ENCODE measurements around the gene ETV1. TPM values are rescaled to one million over a fixed set of nuclear protein-coding genes. Genes with fewer than 3 reads are reported as not detected.

ETV1 gene
- total RNA-seq, 1 experiment from 2014 or later, result 68.5 TPM

DNA sequence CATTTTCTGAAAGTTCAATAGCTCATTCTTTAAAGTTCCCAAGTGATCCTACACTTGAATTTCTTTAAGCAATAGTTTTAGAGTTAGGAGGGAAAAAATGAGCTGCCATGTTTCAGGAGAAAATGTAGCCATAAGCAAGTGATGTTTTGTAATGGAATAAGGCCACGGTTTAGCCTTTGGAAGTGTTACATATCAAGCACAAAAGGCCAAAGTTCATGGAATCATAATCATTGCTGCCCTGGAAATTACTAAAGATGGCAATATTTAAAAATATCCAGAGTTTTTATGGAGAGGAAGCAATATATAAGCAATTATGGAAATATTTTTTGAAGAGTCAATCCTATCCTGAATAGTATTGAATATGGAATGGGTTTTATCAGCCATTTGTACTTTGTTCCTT is 68.4 kb downstream of the ETV1 start:
- Histone ChIP-seq H3K79me2 (ENCODE audit: insufficient read depth, low read length) (no peaks in the 10 kb centered on the region; the same call in 1 of the 2 replicates), H2AK5ac (ENCODE audit: insufficient read length, low read length) (no peak overlapping the region), H4K5ac (ENCODE audit: insufficient read length, low read depth, low read length) (no peak overlapping the region), H4K20me1 (ENCODE audit: control insufficient read depth, insufficient read depth, insufficient read length) (no peaks in the 10 kb centered on the region), H3K23ac (ENCODE audit: insufficient read length, low read depth, low read length) (no peak overlapping the region), H4K8ac (replicated peaks; ENCODE audit: insufficient read length, low read depth, low read length) (no peak overlapping the region), H2BK12ac (ENCODE audit: insufficient read length, low read depth, low read length) (no peak overlapping the region), H3T11ph (ENCODE audit: low read length) (no peak overlapping the region), H3K27ac (ENCODE audit: insufficient read length, low read depth, low read length) (no peak overlapping the region), H2BK120ac (ENCODE audit: low read depth, low read length, poor library complexity, severe bottlenecking) (no peak overlapping the region), H4K91ac (ENCODE audit: insufficient read length, low read depth, low read length) (no peak overlapping the region), H2BK15ac (ENCODE audit: low read depth, low read length) (no peak overlapping the region), H3K9me3 (ENCODE audit: control insufficient read depth, low read depth, low read length) (no peaks in the 10 kb centered on the region), H3K9ac (ENCODE audit: extremely low read depth, insufficient read length, low read length) (no peak overlapping the region), H3K56ac (ENCODE audit: insufficient read length, low read depth, low read length) (no peak overlapping the region), H3K4me2 (ENCODE audit: insufficient read depth, insufficient read length, low read length) (no peak overlapping the region), H3K18ac (ENCODE audit: insufficient read length, low read depth, low read length) (no peak overlapping the region), H3K79me1 (ENCODE audit: insufficient read depth, low read depth, low read length, poor library complexity, severe bottlenecking) (no peaks in the 10 kb centered on the region), H2BK5ac (ENCODE audit: insufficient read length, low read length) (no peak overlapping the region), H2AFZ (ENCODE audit: low read length) (no peak overlapping the region), H3K27me3 (ENCODE audit: insufficient read depth, low read length) (no peaks in the 10 kb centered on the region), H3K23me2 (ENCODE audit: insufficient read length, low read depth, low read length, poor library complexity, severe bottlenecking) (no peaks in the 10 kb centered on the region), H2BK20ac (ENCODE audit: low read depth, low read length, poor library complexity, severe bottlenecking) (no peak overlapping the region), H3K4me1 (ENCODE audit: insufficient read depth, low read length) (no peaks in the 10 kb centered on the region), H3K14ac (ENCODE audit: insufficient read depth, low read length) (no peak overlapping the region), H3K4ac (ENCODE audit: low read depth, low read length) (no peak overlapping the region)
- Mint-ChIP-seq H3K36me3 (ENCODE audit: insufficient read depth in 1 of 3, low read depth in 3 of 3) (peaks cover 21 to 31% (median 22%) of the 10 kb centered on the region in 3 experiments), H3K27ac (no peak overlapping the region), H3K27me3 (ENCODE audit: low read depth) (no peaks in the 10 kb centered on the region), H3K4me3 (no peak overlapping the region), H3K4me1 (peaks cover 9 to 16% of the 10 kb centered on the region in 2 experiments), H3K9me3 (no peaks in the 10 kb centered on the region)
- no peak for DNase-seq
- TF ChIP-seq, protein P1, sequence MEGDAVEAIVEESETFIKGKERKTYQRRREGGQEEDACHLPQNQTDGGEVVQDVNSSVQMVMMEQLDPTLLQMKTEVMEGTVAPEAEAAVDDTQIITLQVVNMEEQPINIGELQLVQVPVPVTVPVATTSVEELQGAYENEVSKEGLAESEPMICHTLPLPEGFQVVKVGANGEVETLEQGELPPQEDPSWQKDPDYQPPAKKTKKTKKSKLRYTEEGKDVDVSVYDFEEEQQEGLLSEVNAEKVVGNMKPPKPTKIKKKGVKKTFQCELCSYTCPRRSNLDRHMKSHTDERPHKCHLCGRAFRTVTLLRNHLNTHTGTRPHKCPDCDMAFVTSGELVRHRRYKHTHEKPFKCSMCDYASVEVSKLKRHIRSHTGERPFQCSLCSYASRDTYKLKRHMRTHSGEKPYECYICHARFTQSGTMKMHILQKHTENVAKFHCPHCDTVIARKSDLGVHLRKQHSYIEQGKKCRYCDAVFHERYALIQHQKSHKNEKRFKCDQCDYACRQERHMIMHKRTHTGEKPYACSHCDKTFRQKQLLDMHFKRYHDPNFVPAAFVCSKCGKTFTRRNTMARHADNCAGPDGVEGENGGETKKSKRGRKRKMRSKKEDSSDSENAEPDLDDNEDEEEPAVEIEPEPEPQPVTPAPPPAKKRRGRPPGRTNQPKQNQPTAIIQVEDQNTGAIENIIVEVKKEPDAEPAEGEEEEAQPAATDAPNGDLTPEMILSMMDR (conservative IDR thresholded peaks at IDR 0.05), result no peak
- no CpG with 5 or more reads among the region's 1 CpG for WGBS (ENCODE audit: extremely low coverage, insufficient read length, low lambda C conversion rate)
